ENCODE results near the gene MYOC.
"Not testable (repeated sequence)": the region's sequence is repeated elsewhere in the genome, so short reads cannot be mapped to it uniquely, and the experiment has no call there.

Gene MYOC

DNA sequence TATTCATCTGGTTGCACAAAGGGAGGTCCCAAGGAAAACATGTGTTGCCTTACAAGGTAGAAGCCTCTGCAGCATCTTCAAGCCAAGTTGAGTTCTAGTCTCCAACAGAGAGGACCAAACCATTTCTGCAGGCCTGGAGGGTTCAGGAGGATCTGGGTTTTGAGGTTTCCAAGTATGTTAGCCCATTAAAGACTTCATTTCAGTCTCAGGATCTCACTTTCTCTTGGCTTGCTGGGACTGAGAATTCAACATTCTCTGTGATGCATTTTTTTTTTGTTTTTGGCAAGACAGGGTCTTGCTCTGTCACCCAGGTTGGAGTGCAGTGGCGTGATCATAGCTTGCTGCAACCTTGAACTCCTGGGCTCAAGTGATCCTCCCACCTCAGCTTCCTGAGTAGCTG is 39.2 kb downstream of the MYOC start:
- DNase-seq: no peak
- Histone ChIP-seq H3K79me2 (ENCODE audit: insufficient read depth, low read length) (no peaks in the 10 kb centered on the region), H3K4me2 (ENCODE audit: insufficient read depth, low read length) (no peak overlapping the region), H3K9ac (ENCODE audit: low read depth, low read length) (no peak overlapping the region), H3K9me3 (ENCODE audit: insufficient read depth, low read length, severe bottlenecking) (no peaks in the 10 kb centered on the region), H3K4me1 (ENCODE audit: insufficient read depth, low read length) (no peaks in the 10 kb centered on the region), H3K4me3 (ENCODE audit: low read depth in 1 of 2, low read length in 2 of 2) (no peak overlapping the region), H3K27ac (ENCODE audit: low read length) (no peak overlapping the region), H3K36me3 (ENCODE audit: insufficient read depth, low read length) (no peaks in the 10 kb centered on the region), H4K20me1 (ENCODE audit: insufficient read depth, low read length) (no peaks in the 10 kb centered on the region), H3K27me3 (ENCODE audit: insufficient read depth, low read length, poor library complexity) (no peaks in the 10 kb centered on the region), H2AFZ (ENCODE audit: low read depth, low read length) (no peak overlapping the region)
- TF ChIP-seq EZH2 (IDR thresholded peaks at IDR 0.05; ENCODE audit: borderline replicate concordance, low read depth, low read length, severe bottlenecking): no peak
- TF ChIP-seq CTCF (IDR thresholded peaks at IDR 0.05; ENCODE audit: borderline replicate concordance, extremely low read depth, low read length, poor library complexity, severe bottlenecking): no peak
- ATAC-seq (ENCODE audit: insufficient read depth, low read depth): no peak

- DNase-seq (no peak), ATAC-seq (ENCODE audit: insufficient read depth, low read depth) (no peak)
- Histone ChIP-seq H3K9ac (ENCODE audit: low read depth, low read length) (no peak overlapping the region), H3K4me1 (ENCODE audit: insufficient read depth, low read length) (no peaks in the 10 kb centered on the region), H3K4me2 (ENCODE audit: insufficient read depth, low read length) (no peak overlapping the region), H3K9me3 (ENCODE audit: insufficient read depth, low read length, severe bottlenecking) (no peaks in the 10 kb centered on the region), H4K20me1 (ENCODE audit: insufficient read depth, low read length) (no peaks in the 10 kb centered on the region), H3K4me3 (ENCODE audit: low read depth in 1 of 2, low read length in 2 of 2) (no peak overlapping the region), H2AFZ (ENCODE audit: low read depth, low read length) (no peak overlapping the region), H3K36me3 (ENCODE audit: insufficient read depth, low read length) (no peaks in the 10 kb centered on the region), H3K27ac (ENCODE audit: low read length) (no peak overlapping the region), H3K27me3 (ENCODE audit: insufficient read depth, low read length, poor library complexity) (no peaks in the 10 kb centered on the region), H3K79me2 (ENCODE audit: insufficient read depth, low read length) (no peaks in the 10 kb centered on the region)
- no peak for TF ChIP-seq EZH2 (IDR thresholded peaks at IDR 0.05; ENCODE audit: borderline replicate concordance, low read depth, low read length, severe bottlenecking)
- TF ChIP-seq CTCF (IDR thresholded peaks at IDR 0.05; ENCODE audit: borderline replicate concordance, extremely low read depth, low read length, poor library complexity, severe bottlenecking): no peak
These were observed 41.2 kb downstream of the MYOC start for GRCh38 chr1:171611306-171611705.

DNA sequence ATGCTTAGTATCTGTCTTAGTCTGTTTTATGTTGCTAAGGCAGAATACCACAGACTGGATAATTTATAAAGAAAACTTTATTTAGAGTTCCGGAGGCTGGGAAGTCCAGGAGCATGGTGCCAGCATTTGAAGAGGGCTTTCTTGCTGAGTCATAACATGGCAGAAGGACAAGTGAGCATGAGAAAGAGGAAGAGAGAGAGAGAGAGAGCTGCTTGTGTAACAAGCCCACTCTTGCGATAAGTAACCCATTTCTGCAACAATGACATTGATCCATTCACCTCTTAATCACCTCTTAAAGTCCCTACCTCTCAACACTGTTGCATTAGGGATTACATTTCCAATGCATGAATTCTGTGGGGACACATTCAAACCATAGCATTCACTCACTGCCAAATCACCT is 42.1 kb downstream of the MYOC start:
- Histone ChIP-seq H3K36me3 (ENCODE audit: insufficient read depth, low read length) (no peaks in the 10 kb centered on the region), H3K79me2 (ENCODE audit: insufficient read depth, low read length) (no peaks in the 10 kb centered on the region), H3K9me3 (ENCODE audit: insufficient read depth, low read length, severe bottlenecking) (no peaks in the 10 kb centered on the region), H3K27me3 (ENCODE audit: insufficient read depth, low read length, poor library complexity) (no peaks in the 10 kb centered on the region), H4K20me1 (ENCODE audit: insufficient read depth, low read length) (no peaks in the 10 kb centered on the region), H3K9ac (ENCODE audit: low read depth, low read length) (no peak overlapping the region), H3K4me2 (ENCODE audit: insufficient read depth, low read length) (no peak overlapping the region), H3K27ac (ENCODE audit: low read length) (no peak overlapping the region), H2AFZ (ENCODE audit: low read depth, low read length) (no peak overlapping the region), H3K4me3 (ENCODE audit: low read depth in 1 of 2, low read length in 2 of 2) (no peak overlapping the region), H3K4me1 (ENCODE audit: insufficient read depth, low read length) (no peaks in the 10 kb centered on the region)
- no peak for DNase-seq
- no peak for ATAC-seq (ENCODE audit: insufficient read depth, low read depth)
- no peak for TF ChIP-seq EZH2 (IDR thresholded peaks at IDR 0.05; ENCODE audit: borderline replicate concordance, low read depth, low read length, severe bottlenecking)
- no peak for TF ChIP-seq CTCF (IDR thresholded peaks at IDR 0.05; ENCODE audit: borderline replicate concordance, extremely low read depth, low read length, poor library complexity, severe bottlenecking)

DNA sequence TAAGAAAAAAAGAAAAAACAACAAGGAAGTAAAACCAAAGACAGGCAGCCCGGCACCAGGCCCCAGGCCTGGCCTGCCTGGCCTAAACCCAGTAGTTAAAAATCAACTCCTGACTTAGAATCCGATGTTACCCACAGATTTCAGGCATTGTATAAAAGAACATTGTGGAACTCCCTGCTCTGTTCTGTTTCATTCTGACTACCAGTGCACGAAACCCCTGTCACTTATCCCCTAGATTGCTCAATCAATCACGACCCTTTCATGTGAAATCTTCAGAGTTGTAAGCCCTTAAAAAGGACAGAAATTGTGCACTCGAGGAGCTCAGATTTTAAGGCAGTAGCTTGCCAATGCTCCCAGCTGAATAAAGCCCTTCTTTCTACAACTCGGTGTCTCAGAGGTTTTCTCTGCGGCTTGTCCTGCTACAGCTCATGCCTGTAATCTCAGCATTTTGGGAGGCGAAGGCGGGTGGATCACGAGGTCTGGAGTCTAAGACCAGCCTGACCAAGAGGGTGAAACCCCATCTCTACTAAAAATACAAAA is 46.0 kb downstream of the MYOC start:
- Histone ChIP-seq H2AFZ (ENCODE audit: low read depth, low read length) (no peak overlapping the region), H3K9me3 (ENCODE audit: insufficient read depth, low read length, severe bottlenecking) (no peaks in the 10 kb centered on the region), H3K4me3 (ENCODE audit: low read depth in 1 of 2, low read length in 2 of 2) (no peak overlapping the region), H3K27me3 (ENCODE audit: insufficient read depth, low read length, poor library complexity) (no peaks in the 10 kb centered on the region), H3K27ac (ENCODE audit: low read length) (no peak overlapping the region), H3K4me2 (ENCODE audit: insufficient read depth, low read length) (no peak overlapping the region), H3K4me1 (ENCODE audit: insufficient read depth, low read length) (no peaks in the 10 kb centered on the region), H3K9ac (ENCODE audit: low read depth, low read length) (no peak overlapping the region), H4K20me1 (ENCODE audit: insufficient read depth, low read length) (no peaks in the 10 kb centered on the region), H3K79me2 (ENCODE audit: insufficient read depth, low read length) (no peaks in the 10 kb centered on the region), H3K36me3 (ENCODE audit: insufficient read depth, low read length) (no peaks in the 10 kb centered on the region)
- no peak for TF ChIP-seq CTCF (IDR thresholded peaks at IDR 0.05; ENCODE audit: borderline replicate concordance, extremely low read depth, low read length, poor library complexity, severe bottlenecking)
- no peak for TF ChIP-seq EZH2 (IDR thresholded peaks at IDR 0.05; ENCODE audit: borderline replicate concordance, low read depth, low read length, severe bottlenecking)
- DNase-seq (no peak), ATAC-seq (ENCODE audit: insufficient read depth, low read depth) (no peak)

- not testable (repeated sequence) for H3K27me3 ChIP-seq (ENCODE audit: insufficient read depth, low read length, poor library complexity); H3K4me2 ChIP-seq (ENCODE audit: insufficient read depth, low read length); H3K79me2 ChIP-seq (ENCODE audit: insufficient read depth, low read length); H3K9me3 ChIP-seq (ENCODE audit: insufficient read depth, low read length, severe bottlenecking); H3K4me3 ChIP-seq (ENCODE audit: low read depth in 1 of 2, low read length in 2 of 2); H2AFZ ChIP-seq (ENCODE audit: low read depth, low read length); H3K4me1 ChIP-seq (ENCODE audit: insufficient read depth, low read length); H3K27ac ChIP-seq (ENCODE audit: low read length); H4K20me1 ChIP-seq (ENCODE audit: insufficient read depth, low read length); H3K36me3 ChIP-seq (ENCODE audit: insufficient read depth, low read length); H3K9ac ChIP-seq (ENCODE audit: low read depth, low read length); ATAC-seq (ENCODE audit: insufficient read depth, low read depth); DNase-seq
These were observed 49.4 kb downstream of the MYOC start for GRCh38 chr1:171603042-171603441.

All from DND-41 (cell line).